Cardiac muscle cell (in vitro differentiated cells and primary cell): Measurements from ENCODE around the gene HDAC4. TPM values are rescaled to one million over a fixed set of nuclear protein-coding genes. Genes with fewer than 3 reads are reported as not detected.

Source experiments
- DNase-seq, 2 donors: peaks; one replicate each; pipeline versions ENCODE4 v3.0.0 to v3.0.0-alpha.2; 2010 to 2017; ENCODE audit warnings: low read depth in 1 of 2, low spot score in 1 of 2
- H3K27ac ChIP-seq: fragments of 200-600 bp; sonication (generic); 2 replicates; pipeline ENCODE4 v1.5.1; 2016
- H3K27me3 ChIP-seq: fragments of 200-600 bp; sonication (generic); 2 replicates; pipeline ENCODE4 v1.6.0; 2016; ENCODE audit warnings: control low read depth
- H3K36me3 ChIP-seq: fragments of 200-600 bp; sonication (generic); 2 replicates; pipeline ENCODE4 v1.5.1; 2016; ENCODE audit warnings: control low read depth
- H3K4me1 ChIP-seq: fragments of 200-600 bp; sonication (generic); 2 replicates; pipeline ENCODE4 v1.8.1; 2017; ENCODE audit warnings: low read depth, mild to moderate bottlenecking, mixed run types
- H3K4me3 ChIP-seq: fragments of 200-600 bp; sonication (generic); 2 replicates; pipeline ENCODE4 v1.5.1; 2016; ENCODE audit warnings: mild to moderate bottlenecking
- H3K9me3 ChIP-seq: fragments of 200-600 bp; sonication (generic); 2 replicates; pipeline ENCODE4 v1.5.1; 2017; ENCODE audit warnings: low read depth, mild to moderate bottlenecking, control low read depth
- CTCF ChIP-seq: IDR thresholded peaks from 2 replicates; pipeline ENCODE4 v1.5.1; 2012; ENCODE audit warnings: low read depth, mild to moderate bottlenecking, low read length
- polyA plus RNA-seq: library from polyadenylated mRNA; unstranded; fragments of >200 nt; fragmentation: Nextera tagmentation; extraction: Ambion mirVana; gene quantifications from 2 replicates; pipeline ENCODE4 v1.2.1, GENCODE V29; 2016
- total RNA-seq: library from RNA; depleted of rRNA; stranded (reverse); fragments of >200 nt; gene quantifications from 2 replicates; pipeline ENCODE4 v1.2.3, GENCODE V29; 2016

The HDAC4 gene
- total and polyA plus RNA-seq, 2 experiments from 2014 or later: 7.0 to 41.6 TPM

DNA sequence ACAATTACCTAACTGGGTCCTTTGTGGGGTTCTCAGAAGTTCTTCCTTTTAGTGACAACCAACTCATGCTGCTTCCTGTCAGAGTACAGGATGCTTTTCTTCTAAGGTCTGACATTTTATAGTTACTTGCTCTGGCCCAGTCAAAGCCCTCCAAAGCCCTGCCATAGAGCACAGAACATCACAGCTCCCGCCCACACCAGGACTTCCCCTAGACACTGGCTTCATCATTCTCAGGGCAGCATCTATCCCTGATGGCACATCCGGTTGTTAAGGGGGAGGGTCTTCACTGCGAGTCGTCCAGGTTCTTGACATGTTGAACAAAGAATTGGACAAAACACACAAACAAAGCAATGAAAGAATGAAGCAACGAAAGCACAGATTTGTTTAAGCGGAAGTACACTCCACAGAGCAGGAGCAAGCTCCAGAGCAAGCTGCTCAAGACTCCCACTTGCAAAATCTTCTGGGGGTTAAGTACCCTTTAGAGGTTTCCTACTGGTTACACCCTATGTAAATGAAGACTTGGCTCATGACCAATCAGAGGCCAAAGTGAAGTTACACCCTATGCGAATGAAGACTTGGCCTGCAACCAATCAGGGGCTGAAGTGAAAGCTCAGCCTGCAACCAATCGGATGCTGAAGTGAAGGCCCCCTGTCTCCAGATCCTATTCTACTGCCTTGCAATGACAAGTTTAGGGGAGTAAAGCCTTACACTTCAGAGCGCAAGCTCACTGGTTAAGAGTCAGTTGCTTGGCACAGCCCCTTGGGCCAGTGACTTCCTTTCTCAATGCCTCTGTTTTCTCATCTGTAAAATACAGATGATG, 79.0 kb downstream of the HDAC4 start:
- Histone ChIP-seq H3K9me3 (no peaks in the 10 kb centered on the region), H3K27ac (no peak overlapping the region)
- no peak for DNase-seq

GRCh38 chr2:239318790-239319661, 81.8 kb downstream of the HDAC4 start:
- Histone ChIP-seq H3K4me1 (peaks cover 27% of the 10 kb centered on the region), H3K9me3 (no peaks in the 10 kb centered on the region), H3K4me3 (no peak overlapping the region), H3K36me3 (no peaks in the 10 kb centered on the region), H3K27ac (peak overlapping the region; percentile 70), H3K27me3 (no peaks in the 10 kb centered on the region)
- no peak for TF ChIP-seq CTCF
- DNase-seq: peak in 1 of 2 donors; percentile 23

More for the DNA sequence above, 79.0 kb downstream of the HDAC4 start:
- no peak overlapping the region for H3K4me3 ChIP-seq
- H3K4me1 ChIP-seq: peaks cover 27% of the 10 kb centered on the region
- no peaks in the 10 kb centered on the region for H3K36me3 ChIP-seq
- no peak for TF ChIP-seq CTCF
- no peaks in the 10 kb centered on the region for H3K27me3 ChIP-seq

DNA sequence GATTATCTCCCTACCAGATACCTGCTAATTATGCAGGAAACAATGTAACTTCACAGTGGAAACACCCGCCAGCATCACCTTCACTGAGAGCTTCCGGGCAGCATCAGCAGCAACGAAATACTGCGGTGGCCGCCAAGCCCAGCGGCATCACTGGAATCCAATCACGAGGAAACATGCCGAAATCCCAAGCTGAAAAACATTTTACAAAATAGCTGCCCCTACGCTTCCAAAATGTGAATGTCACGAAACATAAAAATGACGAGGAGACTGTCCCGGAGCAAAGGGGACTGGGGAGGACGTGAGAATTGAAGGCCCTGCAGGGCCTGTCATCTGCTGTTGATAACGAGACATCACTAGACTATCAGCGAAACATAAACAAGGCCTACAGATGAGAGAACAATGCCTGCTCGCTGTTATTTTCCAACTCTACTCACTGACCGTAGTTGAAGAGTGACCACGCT, 82.6 kb downstream of the HDAC4 start:
- H3K36me3 ChIP-seq: no peaks in the 10 kb centered on the region
- H3K4me3 ChIP-seq: no peak overlapping the region
- H3K4me1 ChIP-seq: peaks cover 29% of the 10 kb centered on the region
- H3K27ac ChIP-seq: peak overlapping the region; percentile 70
- DNase-seq: no peak
- no peaks in the 10 kb centered on the region for H3K9me3 ChIP-seq
- H3K27me3 ChIP-seq: no peaks in the 10 kb centered on the region
- TF ChIP-seq CTCF: no peak

DNA sequence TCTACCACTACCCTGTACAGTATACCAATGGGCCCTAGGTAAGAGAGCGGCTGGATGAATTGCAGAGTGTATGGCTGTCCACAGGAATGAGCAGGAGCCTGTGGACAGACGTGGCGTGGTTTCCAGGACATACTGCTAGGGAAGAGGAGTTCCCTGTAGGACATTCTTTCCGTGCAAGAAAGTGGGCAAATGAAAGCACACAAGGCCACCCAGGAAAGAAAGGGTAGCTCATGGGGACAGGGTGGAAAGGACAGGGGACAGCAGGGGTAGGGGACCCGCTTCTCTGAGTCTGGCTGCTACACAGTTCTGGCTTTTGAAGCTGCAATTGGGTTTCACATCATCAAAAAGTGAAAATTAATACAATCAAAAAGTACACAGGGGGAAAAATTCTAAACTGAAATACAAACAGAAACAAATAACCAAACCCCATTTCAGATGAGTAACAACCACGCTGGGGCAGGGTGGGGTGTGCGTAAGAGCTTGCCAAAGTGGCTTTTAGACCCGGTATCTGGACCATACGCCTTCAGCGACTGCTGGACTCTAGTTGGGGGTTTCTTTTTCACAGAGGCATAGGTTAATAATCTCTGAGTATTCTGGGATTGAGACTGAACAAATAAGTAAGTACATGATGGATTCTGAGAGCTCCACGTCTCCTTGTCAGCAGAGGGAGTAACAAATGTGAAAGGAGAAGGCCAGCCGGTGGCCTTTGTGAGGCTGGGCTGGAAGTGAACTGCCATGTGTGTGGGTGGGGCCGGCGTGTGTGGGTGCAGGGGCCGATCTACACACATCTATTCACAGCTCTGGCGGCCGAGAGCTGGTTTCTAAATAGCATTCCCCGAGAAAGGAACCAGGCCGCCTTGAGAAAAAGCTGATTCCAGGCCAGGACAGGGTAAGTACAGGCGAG, 84.0 kb downstream of the HDAC4 start:
- peak in 1 of 2 donors; percentile 76 for DNase-seq
- no peaks in the 10 kb centered on the region for H3K36me3 ChIP-seq
- TF ChIP-seq CTCF: no peak
- peak overlapping the region; percentile 48 for H3K27ac ChIP-seq
- H3K27me3 ChIP-seq: no peaks in the 10 kb centered on the region
- H3K4me3 ChIP-seq: no peak overlapping the region
- H3K9me3 ChIP-seq: no peaks in the 10 kb centered on the region
- H3K4me1 ChIP-seq: peaks cover 38% of the 10 kb centered on the region

DNA sequence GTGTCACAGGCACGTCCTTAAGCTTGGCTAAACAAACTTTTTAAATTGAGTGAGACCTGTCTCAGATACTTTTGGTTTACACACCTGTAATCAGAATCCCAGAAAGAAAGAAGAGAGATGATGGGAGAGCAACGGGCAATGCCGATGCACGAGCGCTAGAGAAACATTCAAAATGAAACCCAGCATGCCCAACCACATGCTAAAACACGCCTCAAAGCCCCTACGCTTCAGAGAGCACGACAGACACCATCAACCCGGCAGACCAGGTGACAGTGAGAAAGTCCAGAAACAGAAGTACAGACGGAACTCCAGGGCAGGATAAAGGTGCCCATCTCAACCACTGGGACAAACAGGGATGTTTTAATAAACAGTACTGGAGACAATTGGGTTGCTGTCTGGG, 85.5 kb downstream of the HDAC4 start:
- TF ChIP-seq CTCF: no peak
- H3K9me3 ChIP-seq: no peaks in the 10 kb centered on the region
- H3K27me3 ChIP-seq: no peaks in the 10 kb centered on the region
- H3K27ac ChIP-seq: no peak overlapping the region
- DNase-seq: no peak
- no peak overlapping the region for H3K4me3 ChIP-seq
- H3K36me3 ChIP-seq: no peaks in the 10 kb centered on the region
- H3K4me1 ChIP-seq: peaks cover 42% of the 10 kb centered on the region
